ENCODE measurements around the gene STAB1.
"Not testable (repeated sequence)": the region's sequence is repeated elsewhere in the genome, so short reads cannot be mapped to it uniquely, and the experiment has no call there.

STAB1 gene

DNA sequence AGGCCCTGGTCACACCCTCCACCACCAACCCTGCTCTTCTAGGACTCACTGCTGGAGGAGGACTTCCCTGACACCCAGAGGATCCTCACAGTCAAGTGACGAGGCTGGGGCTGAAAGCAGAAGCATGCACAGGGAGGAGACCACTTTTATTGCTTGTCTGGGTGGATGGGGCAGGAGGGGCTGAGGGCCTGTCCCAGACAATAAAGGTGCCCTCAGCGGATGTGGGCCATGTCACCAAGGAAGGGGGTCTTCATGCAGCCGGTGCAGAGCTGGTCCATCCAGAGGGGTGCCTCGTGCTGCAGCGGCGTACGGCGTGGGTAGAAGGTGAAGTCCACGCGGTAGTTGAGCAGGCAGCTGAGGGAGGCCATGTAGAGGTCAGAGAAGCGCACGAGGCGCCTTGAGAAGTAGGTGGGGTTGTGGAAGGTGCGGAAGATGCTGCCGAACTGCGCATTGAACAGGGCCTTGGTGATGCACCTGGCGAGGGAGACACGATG is 29.2 kb downstream of the STAB1 start:
- DNase-seq (ENCODE audit: low spot score): no peak
- in situ Hi-C loops (cut with MboI; ENCODE audit: low pct_unique_long_range_greater_than_20kb, low sequenced_read_pairs, unreplicated experiment): no loop called here
- TF ChIP-seq, protein P1, sequence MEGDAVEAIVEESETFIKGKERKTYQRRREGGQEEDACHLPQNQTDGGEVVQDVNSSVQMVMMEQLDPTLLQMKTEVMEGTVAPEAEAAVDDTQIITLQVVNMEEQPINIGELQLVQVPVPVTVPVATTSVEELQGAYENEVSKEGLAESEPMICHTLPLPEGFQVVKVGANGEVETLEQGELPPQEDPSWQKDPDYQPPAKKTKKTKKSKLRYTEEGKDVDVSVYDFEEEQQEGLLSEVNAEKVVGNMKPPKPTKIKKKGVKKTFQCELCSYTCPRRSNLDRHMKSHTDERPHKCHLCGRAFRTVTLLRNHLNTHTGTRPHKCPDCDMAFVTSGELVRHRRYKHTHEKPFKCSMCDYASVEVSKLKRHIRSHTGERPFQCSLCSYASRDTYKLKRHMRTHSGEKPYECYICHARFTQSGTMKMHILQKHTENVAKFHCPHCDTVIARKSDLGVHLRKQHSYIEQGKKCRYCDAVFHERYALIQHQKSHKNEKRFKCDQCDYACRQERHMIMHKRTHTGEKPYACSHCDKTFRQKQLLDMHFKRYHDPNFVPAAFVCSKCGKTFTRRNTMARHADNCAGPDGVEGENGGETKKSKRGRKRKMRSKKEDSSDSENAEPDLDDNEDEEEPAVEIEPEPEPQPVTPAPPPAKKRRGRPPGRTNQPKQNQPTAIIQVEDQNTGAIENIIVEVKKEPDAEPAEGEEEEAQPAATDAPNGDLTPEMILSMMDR (IDR thresholded peaks at IDR 0.05; ENCODE audit: extremely low read depth, insufficient read depth, missing control alignments): no peak

DNA sequence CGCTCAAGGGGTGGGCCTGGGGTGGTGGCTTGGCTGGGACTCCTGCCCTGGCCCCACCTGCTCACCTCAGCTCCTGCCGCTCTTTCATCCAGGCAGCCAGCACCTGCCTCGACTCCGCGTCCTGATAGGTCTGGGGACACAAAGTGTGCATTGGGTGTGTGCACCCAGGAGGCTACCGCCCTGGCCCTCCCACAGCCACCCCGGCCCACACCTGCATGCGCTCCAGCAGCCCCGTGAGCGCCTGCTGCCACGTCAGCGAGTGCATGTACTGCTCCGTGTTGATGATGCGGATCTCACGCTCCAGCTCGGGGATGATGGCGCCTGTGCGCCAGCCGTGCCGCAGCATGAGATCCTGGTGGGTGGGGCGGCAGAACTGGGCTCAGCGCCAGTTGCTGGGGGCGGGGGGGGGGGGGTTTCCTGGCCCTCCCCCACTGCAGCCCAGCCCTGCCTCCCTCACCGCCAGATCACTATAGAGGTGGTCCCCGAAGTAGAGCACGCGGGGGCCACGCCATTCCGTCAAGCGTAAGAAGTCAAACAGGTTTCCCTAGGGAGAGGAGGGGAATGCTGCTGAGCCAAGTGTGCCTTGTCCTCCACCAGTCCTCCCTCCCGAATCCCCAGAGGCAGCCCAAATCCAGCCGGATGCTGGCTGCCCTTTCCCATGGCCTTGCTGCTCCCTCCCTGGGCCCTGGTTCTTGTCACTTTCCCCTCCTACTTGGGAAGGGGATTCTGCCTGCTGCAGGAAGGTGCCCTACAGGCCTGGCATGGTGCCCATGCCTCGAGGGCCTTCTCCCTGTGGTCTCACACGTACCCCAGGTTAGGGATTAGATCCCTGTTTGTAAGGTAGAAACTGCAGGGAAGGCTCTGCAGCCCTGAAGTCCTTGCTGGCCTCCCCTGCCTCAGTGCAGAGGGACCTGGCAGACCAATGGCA is 29.9 kb downstream of the STAB1 start:
- DNase-seq (ENCODE audit: low spot score): no peak
- in situ Hi-C loops (cut with MboI; ENCODE audit: low pct_unique_long_range_greater_than_20kb, low sequenced_read_pairs, unreplicated experiment): no loop called here
- TF ChIP-seq, protein P1 (IDR thresholded peaks at IDR 0.05; ENCODE audit: extremely low read depth, insufficient read depth, missing control alignments): no peak

DNA sequence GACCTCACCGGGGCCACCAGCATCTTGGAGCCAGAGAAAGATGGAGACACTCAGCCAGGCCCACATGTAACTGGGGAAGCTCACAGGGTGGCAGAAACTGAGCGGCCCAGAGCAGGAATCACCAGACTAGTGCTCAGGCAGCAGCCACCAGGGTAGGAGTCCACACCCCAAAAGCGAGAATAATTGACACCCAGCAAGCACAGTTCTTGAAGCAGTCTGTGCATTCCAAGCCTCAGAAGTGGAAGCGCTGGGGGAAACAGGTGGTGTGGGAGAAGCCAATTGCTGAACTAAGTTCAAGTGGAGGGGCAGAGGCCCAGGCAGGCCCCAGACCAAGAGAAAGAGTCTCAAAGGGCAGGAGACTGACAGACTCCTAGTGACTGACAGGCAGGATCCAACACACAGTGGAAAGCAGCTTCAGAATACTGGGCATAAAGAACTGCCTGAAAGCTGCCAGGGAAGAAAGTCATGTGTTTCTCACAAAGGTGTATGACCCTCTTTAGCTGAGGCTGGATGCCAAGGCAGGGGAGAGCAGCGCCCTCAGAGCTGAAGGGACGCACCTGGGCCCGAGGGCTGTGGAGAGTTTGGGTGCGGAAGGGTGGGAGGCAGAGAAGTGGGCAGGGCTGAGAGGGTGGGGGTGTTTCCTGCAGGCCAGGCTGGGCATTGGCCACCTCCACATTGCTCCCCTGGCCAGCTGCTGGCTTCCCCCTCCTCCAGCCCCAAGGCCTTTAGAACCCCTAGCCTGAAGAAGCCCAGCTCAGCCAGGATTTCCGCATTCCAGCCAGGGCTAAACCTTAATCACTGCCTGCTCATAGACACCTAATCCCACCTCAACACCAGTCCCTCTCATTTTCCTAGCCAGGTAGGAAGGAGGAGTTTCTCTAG is 30.8 kb downstream of the STAB1 start:
- TF ChIP-seq, protein P1 (IDR thresholded peaks at IDR 0.05; ENCODE audit: extremely low read depth, insufficient read depth, missing control alignments): no peak
- no peak for DNase-seq (ENCODE audit: low spot score)
- in situ Hi-C loops (cut with MboI; ENCODE audit: low pct_unique_long_range_greater_than_20kb, low sequenced_read_pairs, unreplicated experiment): no loop called here

DNA sequence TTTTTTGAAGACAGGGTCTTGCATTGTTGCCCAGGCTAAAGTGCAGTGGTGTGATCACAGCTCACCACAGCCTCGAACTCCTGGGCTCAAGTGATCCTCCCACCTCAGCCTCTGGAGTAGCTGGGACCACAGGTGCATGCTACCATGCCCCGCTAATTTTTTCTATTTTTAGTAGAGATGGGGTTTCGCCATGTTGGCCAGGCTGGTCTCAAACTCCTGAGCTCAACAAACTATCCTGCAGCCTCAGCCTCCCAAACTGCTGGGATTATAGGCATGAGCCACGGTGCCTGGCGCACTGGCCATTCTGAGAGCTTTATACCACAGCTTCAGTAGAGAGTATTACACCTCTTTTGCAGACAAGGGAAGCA is 31.5 kb downstream of the STAB1 start:
- in situ Hi-C loops (cut with MboI; ENCODE audit: low pct_unique_long_range_greater_than_20kb, low sequenced_read_pairs, unreplicated experiment); DNase-seq (ENCODE audit: low spot score): not testable (repeated sequence)

DNA sequence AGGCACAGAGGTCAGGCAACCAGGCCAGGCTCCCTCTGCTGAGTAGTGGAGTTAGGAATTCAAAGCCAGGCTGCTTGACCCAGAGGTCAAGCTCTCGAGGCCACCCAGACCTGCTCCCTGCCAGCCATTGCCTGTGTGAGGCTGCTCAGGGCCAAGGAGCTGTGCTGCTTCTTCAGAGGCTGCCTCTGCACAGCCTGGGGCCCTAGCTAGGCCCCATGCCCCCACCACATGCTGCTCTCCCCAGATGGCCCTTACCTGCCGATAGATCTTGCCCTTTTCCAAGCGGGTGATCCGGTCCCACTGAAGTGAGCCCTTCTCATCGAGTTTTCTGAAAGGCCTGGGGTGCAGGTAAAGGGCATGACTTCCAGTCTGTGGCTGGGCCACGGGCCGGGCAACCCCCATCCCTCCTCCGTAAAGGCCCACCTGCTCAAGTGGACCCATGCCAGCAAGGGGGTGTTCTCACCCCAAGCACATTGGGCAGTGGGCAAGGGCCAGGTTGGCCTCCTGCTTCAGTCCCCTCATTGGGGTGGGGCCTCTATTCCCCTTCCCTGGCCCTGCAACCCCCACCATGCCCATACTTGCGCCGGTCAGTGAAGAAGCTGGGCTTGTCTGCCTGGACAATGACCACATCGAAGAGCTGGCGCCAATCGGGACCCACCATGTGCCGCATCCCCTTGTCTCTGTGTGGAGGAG is 32.0 kb downstream of the STAB1 start:
- in situ Hi-C loops (cut with MboI; ENCODE audit: low pct_unique_long_range_greater_than_20kb, low sequenced_read_pairs, unreplicated experiment): no loop called here
- DNase-seq (ENCODE audit: low spot score): no peak
- TF ChIP-seq, protein P1 (IDR thresholded peaks at IDR 0.05; ENCODE audit: extremely low read depth, insufficient read depth, missing control alignments): no peak

DNA sequence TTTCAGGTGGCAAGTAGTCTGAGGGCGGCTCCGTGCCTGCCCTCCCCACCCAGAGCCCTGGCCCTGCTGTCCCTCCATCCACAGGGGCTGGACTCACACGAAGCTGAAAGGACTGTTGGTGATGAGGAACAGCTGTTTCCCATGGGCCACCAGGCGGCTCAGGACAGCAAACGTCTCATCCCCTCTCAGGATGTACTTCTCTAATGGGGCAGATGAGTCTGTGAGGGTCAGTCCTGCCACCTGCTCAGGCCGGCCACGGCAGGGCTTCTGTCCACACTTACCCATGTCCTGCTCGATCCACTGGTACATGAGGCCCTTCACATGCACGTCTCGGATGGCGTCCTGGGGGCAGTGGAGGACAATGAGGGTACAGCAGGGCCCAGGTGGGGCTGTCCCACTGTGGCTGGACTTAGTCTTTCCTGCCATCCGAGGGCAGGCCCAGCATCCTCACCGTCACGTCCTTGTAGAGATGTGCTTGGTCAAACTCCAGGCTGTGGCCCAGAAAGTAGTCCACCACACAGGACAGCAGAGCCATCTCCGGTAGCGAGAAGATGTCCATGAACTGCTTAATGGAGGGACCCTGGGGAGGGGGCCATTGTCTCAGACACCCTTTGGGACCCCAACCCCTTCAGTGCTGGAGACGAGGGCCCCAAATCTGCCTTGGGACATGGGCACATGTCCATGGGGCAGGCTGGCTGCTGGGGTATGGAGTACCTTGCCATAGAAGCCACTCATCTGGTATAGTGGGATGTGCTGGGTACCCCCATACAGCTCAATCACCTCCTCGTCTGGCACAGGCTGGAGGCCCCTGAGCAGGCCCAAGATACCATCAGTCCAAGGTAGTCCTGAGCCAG is 32.8 kb downstream of the STAB1 start:
- DNase-seq (ENCODE audit: low spot score): no peak
- in situ Hi-C loops (cut with MboI; ENCODE audit: low pct_unique_long_range_greater_than_20kb, low sequenced_read_pairs, unreplicated experiment): no loop called here

More for the DNA sequence above, 32.8 kb downstream of the STAB1 start:
- TF ChIP-seq, protein P1 (IDR thresholded peaks at IDR 0.05; ENCODE audit: extremely low read depth, insufficient read depth, missing control alignments): no peak
